Endothelial cell of umbilical vein (primary cell): ENCODE data around the gene GPANK1.

Experiments used
- CTCF ChIP-seq, 2 donors: IDR thresholded peaks; 1 replicate in 1 of 2; 2 replicates in 1 of 2; pipeline ENCODE4 v1.5.1; 2011; ENCODE audit warnings: low read length in 2 of 2, mild to moderate bottlenecking in 2 of 2, moderate library complexity in 2 of 2, control low read depth in 1 of 2, inconsistent platforms in 1 of 2, low read depth in 1 of 2; ENCODE audit not compliant: insufficient read depth in 1 of 2; ENCODE audit errors: extremely low read depth in 1 of 2
- EZH2 ChIP-seq: IDR thresholded peaks from 2 replicates; pipeline ENCODE4 v1.6.1; 2012; ENCODE audit warnings: borderline replicate concordance, low read depth, mild to moderate bottlenecking, moderate library complexity, low read length, inconsistent platforms; ENCODE audit not compliant: severe bottlenecking
- JUN ChIP-seq: IDR thresholded peaks from 2 replicates; pipeline ENCODE4 v1.6.1; 2011; ENCODE audit warnings: borderline replicate concordance, low read depth; ENCODE audit not compliant: insufficient read length, insufficient read depth
- MAX ChIP-seq: IDR thresholded peaks from 2 replicates; pipeline ENCODE4 v1.6.1; 2011; ENCODE audit not compliant: insufficient read depth, insufficient read length
- MYC ChIP-seq: IDR thresholded peaks from one replicate; pipeline ENCODE4 v1.6.1; 2011; ENCODE audit warnings: mild to moderate bottlenecking, low read depth, low read length
- POLR2A ChIP-seq: IDR thresholded peaks from 2 replicates; pipeline ENCODE4 v1.6.1; 2012; ENCODE audit warnings: low read depth, mild to moderate bottlenecking, control low read depth, low read length
- POLR2AphosphoS5 ChIP-seq: IDR thresholded peaks from 2 replicates; pipeline ENCODE4 v1.6.1; 2012; ENCODE audit warnings: low read depth, mild to moderate bottlenecking, control low read depth, low read length, moderate library complexity; ENCODE audit not compliant: insufficient read depth

- TF ChIP-seq POLR2A = no peak
- no peak for TF ChIP-seq POLR2AphosphoS5
- no peak for TF ChIP-seq CTCF (IDR thresholded peaks at IDR 0.05; ENCODE audit: extremely low read depth in 1 of 2, insufficient read depth in 1 of 2, low read depth in 1 of 2, low read length in 2 of 2)
- TF ChIP-seq MAX = no peak
- no peak for TF ChIP-seq MYC
- no peak for TF ChIP-seq EZH2
- TF ChIP-seq JUN = no peak
These were observed 41.8 kb upstream of the GPANK1 start, which contains the start of gene LY6G6F for GRCh38 chr6:31706599-31706998.
